ENCODE measurements around the gene GALNT12. TPM values are rescaled to one million over a fixed set of nuclear protein-coding genes. Genes with fewer than 3 reads are reported as not detected.

Gene GALNT12
- total and polyA plus RNA-seq, 2 donors = 12.6 to 13.0 TPM

DNA sequence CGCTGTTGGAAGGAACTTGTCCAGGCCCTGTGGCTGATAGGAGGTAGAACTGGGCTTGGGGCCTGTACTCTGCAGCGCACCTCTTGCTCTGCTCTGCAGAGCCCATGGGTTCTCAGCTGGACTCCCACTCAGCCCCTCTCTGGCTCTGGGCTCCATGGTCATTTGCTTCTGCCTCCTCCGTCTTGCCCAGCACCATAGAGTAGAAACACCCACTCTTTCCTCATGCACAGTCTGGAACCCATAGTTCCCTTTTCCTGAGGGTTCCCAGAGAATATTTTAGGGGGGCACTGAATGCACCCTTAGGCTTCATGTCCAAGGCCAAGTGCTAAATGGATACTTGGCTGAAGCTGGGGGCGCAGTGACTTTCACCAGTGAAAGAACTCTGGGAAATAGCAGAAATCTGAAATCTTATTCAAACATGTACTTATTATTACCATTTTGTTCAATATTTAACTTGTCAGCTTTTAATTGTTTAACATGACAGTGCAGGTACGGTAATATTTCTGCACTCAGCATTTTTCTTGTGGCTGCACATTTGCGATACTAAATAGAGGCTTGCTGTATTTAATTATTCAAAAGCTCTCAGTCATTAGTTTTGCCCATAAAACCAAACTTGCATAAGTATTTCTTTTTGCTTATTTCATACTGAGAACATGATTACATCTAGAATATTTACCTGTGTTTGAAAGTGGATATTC is 31.5 kb downstream of the GALNT12 start:
- Histone ChIP-seq H3K4me1 (ENCODE audit: insufficient read depth) (no peaks in the 10 kb centered on the region), H3K27ac (ENCODE audit: low read depth) (no peak overlapping the region), H3K36me3 (ENCODE audit: insufficient read depth) (no peaks in the 10 kb centered on the region), H3K4me3 (ENCODE audit: low read depth, low read length) (no peak overlapping the region)
- 94% methylated on average over 6 of the region's 6 CpGs for WGBS
- DNase-seq (ENCODE audit: extremely low spot score) = no peak

GRCh38 chr9:98839724-98840123 is 32.3 kb downstream of the GALNT12 start:
- Histone ChIP-seq H3K4me3 (ENCODE audit: low read depth, low read length) (no peak overlapping the region), H3K4me1 (ENCODE audit: insufficient read depth) (no peaks in the 10 kb centered on the region), H3K36me3 (ENCODE audit: insufficient read depth) (no peaks in the 10 kb centered on the region), H3K27ac (ENCODE audit: low read depth) (no peak overlapping the region)
- 60% methylated on average over 4 of the region's 4 CpGs for WGBS
- DNase-seq (ENCODE audit: extremely low spot score) = no peak

GRCh38 chr9:98842510-98842909 is 35.0 kb downstream of the GALNT12 start:
- H3K27ac ChIP-seq (ENCODE audit: low read depth) = no peak overlapping the region
- no peak for DNase-seq (ENCODE audit: extremely low spot score)
- no peaks in the 10 kb centered on the region for H3K36me3 ChIP-seq (ENCODE audit: insufficient read depth)
- no peaks in the 10 kb centered on the region for H3K4me1 ChIP-seq (ENCODE audit: insufficient read depth)
- WGBS = 88% methylated on average over 7 of the region's 7 CpGs
- H3K4me3 ChIP-seq (ENCODE audit: low read depth, low read length) = no peak overlapping the region

GRCh38 chr9:98846081-98846480 is 38.6 kb downstream of the GALNT12 start:
- 81% methylated on average over 5 of the region's 5 CpGs for WGBS
- no peak for DNase-seq (ENCODE audit: extremely low spot score)

GRCh38 chr9:98846879-98847278 is 39.4 kb downstream of the GALNT12 start:
- DNase-seq (ENCODE audit: extremely low spot score) = no peak
- 84% methylated on average over 2 of the region's 2 CpGs for WGBS
- Histone ChIP-seq H3K4me1 (ENCODE audit: insufficient read depth) (no peaks in the 10 kb centered on the region), H3K4me3 (ENCODE audit: low read depth, low read length) (no peak overlapping the region), H3K36me3 (ENCODE audit: insufficient read depth) (no peaks in the 10 kb centered on the region), H3K27ac (ENCODE audit: low read depth) (no peak overlapping the region)

More at GRCh38 chr9:98846081-98846480, 38.6 kb downstream of the GALNT12 start:
- no peak overlapping the region for H3K4me3 ChIP-seq (ENCODE audit: low read depth, low read length)
- H3K27ac ChIP-seq (ENCODE audit: low read depth) = no peak overlapping the region
- no peaks in the 10 kb centered on the region for H3K4me1 ChIP-seq (ENCODE audit: insufficient read depth)
- no peaks in the 10 kb centered on the region for H3K36me3 ChIP-seq (ENCODE audit: insufficient read depth)

- Histone ChIP-seq H3K4me1 (ENCODE audit: insufficient read depth) (no peaks in the 10 kb centered on the region), H3K4me3 (ENCODE audit: low read depth, low read length) (no peak overlapping the region), H3K36me3 (ENCODE audit: insufficient read depth) (no peaks in the 10 kb centered on the region), H3K27ac (ENCODE audit: low read depth) (no peak overlapping the region)
- WGBS = 14% methylated on average over 16 of the region's 16 CpGs
- peak; percentile 54 for DNase-seq (ENCODE audit: extremely low spot score)
Observed at GRCh38 chr9:98848450-98849149, 41.1 kb downstream of the GALNT12 start.

DNA sequence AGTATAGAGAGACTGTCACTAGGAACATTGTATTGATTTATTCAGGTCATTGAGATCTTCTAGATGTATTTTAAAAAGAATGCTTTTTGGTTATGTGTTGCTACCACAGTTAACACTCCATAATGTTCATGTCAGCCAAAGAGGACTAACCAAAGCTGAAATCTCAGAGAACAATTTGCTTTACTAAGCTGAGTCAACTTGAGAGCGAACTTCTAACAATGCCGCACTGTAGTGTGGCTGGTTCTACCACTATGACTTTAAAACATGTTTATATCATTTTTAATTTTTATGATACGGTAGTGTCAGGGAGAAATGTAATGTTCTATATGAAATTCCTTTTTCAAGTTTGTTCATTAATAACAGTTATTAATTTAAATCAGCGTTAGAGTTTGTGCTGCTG is 42.1 kb downstream of the GALNT12 start:
- H3K4me1 ChIP-seq (ENCODE audit: insufficient read depth) = no peaks in the 10 kb centered on the region
- DNase-seq (ENCODE audit: extremely low spot score) = no peak
- no peak overlapping the region for H3K27ac ChIP-seq (ENCODE audit: low read depth)
- no peak overlapping the region for H3K4me3 ChIP-seq (ENCODE audit: low read depth, low read length)
- 92% methylated on average over 4 of the region's 4 CpGs for WGBS
- H3K36me3 ChIP-seq (ENCODE audit: insufficient read depth) = no peaks in the 10 kb centered on the region

- Histone ChIP-seq H3K36me3 (ENCODE audit: insufficient read depth) (no peaks in the 10 kb centered on the region), H3K4me3 (ENCODE audit: low read depth, low read length) (no peak overlapping the region), H3K27ac (ENCODE audit: low read depth) (no peak overlapping the region), H3K4me1 (ENCODE audit: insufficient read depth) (no peaks in the 10 kb centered on the region)
- WGBS = 87% methylated on average over 11 of the region's 11 CpGs
- DNase-seq (ENCODE audit: extremely low spot score) = no peak
Observed at GRCh38 chr9:98850851-98851729, 43.6 kb downstream of the GALNT12 start.

DNA sequence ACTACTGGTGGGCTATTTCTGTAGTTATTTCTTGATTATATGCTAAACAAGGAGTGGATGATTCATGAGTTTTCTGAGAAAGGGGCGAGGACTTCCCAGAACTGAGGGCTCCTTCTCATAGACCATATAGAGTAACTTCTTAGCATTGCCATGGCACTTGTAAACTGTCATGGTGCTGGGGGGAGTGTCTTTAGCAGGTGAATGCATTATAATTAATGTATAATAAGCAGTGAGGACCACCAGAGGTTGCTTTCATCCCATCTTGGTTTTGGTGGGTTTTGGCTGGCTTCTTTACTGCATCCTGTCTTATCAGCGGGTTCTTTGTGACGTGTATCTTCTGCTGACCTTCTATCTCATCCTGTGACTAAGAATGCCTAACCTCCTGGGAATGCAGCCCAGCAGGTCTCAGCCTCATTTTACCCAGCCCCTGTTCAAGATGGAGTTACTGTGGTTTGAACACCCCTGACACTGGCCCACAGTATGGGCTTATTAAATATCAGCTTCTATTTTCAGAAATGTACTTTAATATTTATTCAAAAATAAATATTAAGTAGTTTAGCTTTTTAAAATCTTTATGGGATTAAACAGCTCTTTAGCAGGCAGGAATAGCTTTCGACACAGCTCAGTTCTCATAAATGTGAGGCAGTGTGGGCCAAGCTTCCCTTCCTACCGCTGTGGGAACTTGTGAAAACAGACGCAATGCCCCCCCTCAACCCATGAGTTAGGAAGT is 44.4 kb downstream of the GALNT12 start:
- Histone ChIP-seq H3K36me3 (ENCODE audit: insufficient read depth) (no peaks in the 10 kb centered on the region), H3K4me1 (ENCODE audit: insufficient read depth) (no peaks in the 10 kb centered on the region), H3K4me3 (ENCODE audit: low read depth, low read length) (no peak overlapping the region), H3K27ac (ENCODE audit: low read depth) (no peak overlapping the region)
- WGBS = 57% methylated on average over 6 of the region's 6 CpGs
- DNase-seq (ENCODE audit: extremely low spot score) = no peak

DNA sequence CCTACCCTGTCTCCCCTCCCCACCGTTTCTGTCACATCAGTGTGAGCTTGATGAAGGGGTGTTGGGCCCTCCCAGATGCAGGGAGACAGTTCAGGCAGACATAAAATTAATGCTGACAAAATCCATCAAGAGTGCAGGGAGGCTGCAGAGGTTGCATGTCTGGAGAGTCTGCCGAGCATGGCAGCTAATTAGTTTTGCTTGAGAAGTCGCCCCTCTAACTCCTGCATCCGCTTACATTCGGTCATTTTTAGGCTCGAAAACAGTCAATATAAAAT is 44.9 kb downstream of the GALNT12 start:
- WGBS = 75% methylated on average over 6 of the region's 6 CpGs
- Histone ChIP-seq H3K4me1 (ENCODE audit: insufficient read depth) (no peaks in the 10 kb centered on the region), H3K36me3 (ENCODE audit: insufficient read depth) (no peaks in the 10 kb centered on the region), H3K27ac (ENCODE audit: low read depth) (no peak overlapping the region), H3K4me3 (ENCODE audit: low read depth, low read length) (no peak overlapping the region)
- DNase-seq (ENCODE audit: extremely low spot score) = no peak

DNA sequence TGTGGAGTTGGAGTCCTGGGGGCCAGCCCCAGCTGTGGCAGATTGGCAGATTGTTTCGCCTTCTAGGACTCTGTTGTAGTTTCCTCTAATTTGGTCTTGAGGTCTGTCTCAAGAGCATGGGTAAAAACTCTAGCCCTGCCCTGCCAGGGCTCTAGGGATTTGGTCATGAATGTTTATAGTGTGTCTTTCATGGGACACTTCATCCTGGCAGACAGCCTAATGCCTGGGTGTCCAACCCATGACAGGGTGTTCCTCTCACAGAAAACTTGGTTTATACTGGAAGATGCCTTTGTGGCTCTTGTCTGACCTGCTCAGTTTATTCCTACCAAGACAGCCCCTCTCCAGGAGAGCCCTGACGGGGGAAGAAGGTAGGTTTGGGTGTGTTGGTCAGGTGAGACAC is 45.5 kb downstream of the GALNT12 start:
- Histone ChIP-seq H3K4me1 (ENCODE audit: insufficient read depth) (no peaks in the 10 kb centered on the region), H3K27ac (ENCODE audit: low read depth) (no peak overlapping the region), H3K36me3 (ENCODE audit: insufficient read depth) (no peaks in the 10 kb centered on the region), H3K4me3 (ENCODE audit: low read depth, low read length) (no peak overlapping the region)
- no peak for DNase-seq (ENCODE audit: extremely low spot score)
- 92% methylated on average over 2 of the region's 2 CpGs for WGBS

DNA sequence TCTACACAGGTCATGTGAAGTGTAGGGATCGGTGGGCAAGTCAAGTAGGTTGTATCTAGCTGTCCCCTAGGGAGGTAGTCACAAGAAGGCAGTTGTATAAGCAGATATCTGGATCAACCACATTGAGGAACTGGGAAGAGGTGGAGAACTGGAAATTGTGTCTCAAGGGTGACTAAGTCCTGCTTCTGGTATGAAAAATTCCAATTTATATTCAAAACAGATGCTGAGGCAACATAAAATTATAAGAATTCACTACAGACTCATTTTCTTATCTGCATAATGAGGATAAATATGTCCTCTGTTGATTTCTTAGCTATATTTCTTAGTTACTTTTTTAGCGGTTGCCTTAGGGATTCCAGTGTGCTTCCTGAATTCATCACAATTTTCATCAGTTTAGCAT is 46.8 kb downstream of the GALNT12 start:
- no peaks in the 10 kb centered on the region for H3K4me1 ChIP-seq (ENCODE audit: insufficient read depth)
- 87% methylated on average over 2 of the region's 2 CpGs for WGBS
- no peaks in the 10 kb centered on the region for H3K36me3 ChIP-seq (ENCODE audit: insufficient read depth)
- no peak overlapping the region for H3K27ac ChIP-seq (ENCODE audit: low read depth)
- DNase-seq (ENCODE audit: extremely low spot score) = no peak
- H3K4me3 ChIP-seq (ENCODE audit: low read depth, low read length) = no peak overlapping the region

GRCh38 chr9:98855592-98855991 is 48.1 kb downstream of the GALNT12 start:
- Histone ChIP-seq H3K27ac (ENCODE audit: low read depth) (no peak overlapping the region), H3K4me1 (ENCODE audit: insufficient read depth) (no peaks in the 10 kb centered on the region), H3K4me3 (ENCODE audit: low read depth, low read length) (no peak overlapping the region), H3K36me3 (ENCODE audit: insufficient read depth) (no peaks in the 10 kb centered on the region)
- DNase-seq (ENCODE audit: extremely low spot score) = no peak
- WGBS = 99% methylated on average over 1 of the region's 1 CpG

Data from urinary bladder (tissue), 4 donors.